HepG2 (cell line): Measurements from ENCODE around the gene SFT2D1. TPM values are rescaled to one million over a fixed set of nuclear protein-coding genes. Genes with fewer than 3 reads are reported as not detected.
A peak's percentile ranks its signal among the peaks of the same experiment; 100 is the strongest.

Experiments
- FOXP1 ChIP-seq, 2 experiments: fragments of 450-650 bp in 1 of 2; IDR thresholded peaks; 2 replicates each; pipeline ENCODE4 v1.6.1; 2017 to 2018; ENCODE audit warnings: antibody characterized with exemption in 1 of 2
- NFKB2 ChIP-seq: sonication (generic); formaldehyde crosslinking; IDR thresholded peaks from 2 replicates; pipeline ENCODE4 v1.4.0; 2020; ENCODE audit warnings: missing genetic modification reagents, borderline replicate concordance
- NFRKB ChIP-seq: fragments of 450-650 bp; IDR thresholded peaks from 2 replicates; pipeline ENCODE4 v1.6.1; 2017
- PPARG ChIP-seq: conservative IDR thresholded peaks from 2 replicates; pipeline ENCODE4 v1.6.1; 2016; ENCODE audit warnings: missing biosample characterization, missing genetic modification reagents
- REPIN1 ChIP-seq: sonication (generic); formaldehyde crosslinking; IDR thresholded peaks from 2 replicates; pipeline ENCODE4 v1.8.0; 2022; ENCODE audit warnings: missing genetic modification reagents, low read depth, mild to moderate bottlenecking, borderline replicate concordance
- SMAD9 ChIP-seq: sonication (generic); formaldehyde crosslinking; IDR thresholded peaks from 2 replicates; pipeline ENCODE4 v1.5.1; 2020; ENCODE audit warnings: mild to moderate bottlenecking, missing genetic modification reagents
- SOX6 ChIP-seq, 2 experiments: fragments of 450-650 bp in 1 of 2; sonication (generic) in 1 of 2; formaldehyde crosslinking in 1 of 2; IDR thresholded peaks; 2 replicates each; pipeline versions ENCODE4 v1.4.0 to v1.6.1; 2017 to 2020; ENCODE audit warnings: antibody characterized with exemption in 1 of 2, mild to moderate bottlenecking in 1 of 2, missing genetic modification reagents in 1 of 2
- XRCC5 ChIP-seq: fragments of 200-400 bp; formaldehyde crosslinking; optimal IDR thresholded peaks from 2 replicates; pipeline ENCODE3; 2017; ENCODE audit warnings: mild to moderate bottlenecking, low read length
- ZBTB38 ChIP-seq: sonication (generic); formaldehyde crosslinking; IDR thresholded peaks from 2 replicates; pipeline ENCODE4 v1.5.1; 2020; ENCODE audit warnings: mild to moderate bottlenecking, missing genetic modification reagents
- ZNF180 ChIP-seq: sonication (generic); formaldehyde crosslinking; IDR thresholded peaks from 2 replicates; pipeline ENCODE4 v1.4.0; 2020; ENCODE audit warnings: low read depth, missing genetic modification reagents, borderline replicate concordance
- ZNF451 ChIP-seq: sonication (generic); formaldehyde crosslinking; IDR thresholded peaks from 2 replicates; pipeline ENCODE4 v1.5.0; 2020; ENCODE audit warnings: mild to moderate bottlenecking, missing genetic modification reagents
- ZNF709 ChIP-seq: sonication (generic); formaldehyde crosslinking; IDR thresholded peaks from 2 replicates; pipeline ENCODE4 v1.5.0; 2020; ENCODE audit warnings: mild to moderate bottlenecking, missing genetic modification reagents
- ZNF816 ChIP-seq: sonication (generic); formaldehyde crosslinking; IDR thresholded peaks from 2 replicates; pipeline ENCODE4 v1.8.0; 2022; ENCODE audit warnings: missing genetic modification reagents, mild to moderate bottlenecking, borderline replicate concordance
- polyA plus RNA-seq, 8 experiments: library from polyadenylated mRNA; depleted of rRNA in 3 of 8; stranded (reverse) in 7 of 8; unstranded in 1 of 8; fragments of >200 nt; fragmentation: Illumina TruSeq in 4 of 8; extraction: Trizol in 4 of 8; gene quantifications; 2 replicates each; pipeline versions ENCODE4 v1.2.1 to v1.2.3, GENCODE V29; 2011 to 2016; ENCODE audit warnings: low read depth in 4 of 8, missing spikeins in 1 of 8, mixed read lengths in 1 of 8; ENCODE audit not compliant: insufficient read depth in 1 of 8
- total RNA-seq, 5 experiments: library from RNA; depleted of rRNA; stranded (reverse); fragments of >200 nt; fragmentation: Illumina TruSeq; extraction: Trizol; gene quantifications; 2 replicates each; pipeline ENCODE4 v1.2.3, GENCODE V29; 2016; ENCODE audit warnings: low read depth in 1 of 5
- TF ChIP-seq, protein P1 (sequence below): sonication (generic); formaldehyde crosslinking; IDR thresholded peaks from 2 replicates; pipeline ENCODE4 v1.8.1; 2023; ENCODE audit warnings: mild to moderate bottlenecking, moderate library complexity, missing genetic modification reagents
- TF ChIP-seq, protein P2 (sequence below): sonication (generic); formaldehyde crosslinking; IDR thresholded peaks from 2 replicates; pipeline ENCODE4 v1.4.0; 2020; ENCODE audit warnings: missing genetic modification reagents
- TF ChIP-seq, protein P3 (sequence below): IDR thresholded peaks from 2 replicates; pipeline ENCODE4 v1.4.0; 2020; ENCODE audit warnings: mild to moderate bottlenecking, missing genetic modification reagents
- TF ChIP-seq, protein P4 (sequence below): sonication (generic); formaldehyde crosslinking; IDR thresholded peaks from 2 replicates; pipeline ENCODE4 v1.5.0; 2020; ENCODE audit warnings: mild to moderate bottlenecking, missing genetic modification reagents, borderline replicate concordance
- TF ChIP-seq, protein P5 (sequence below): sonication (generic); formaldehyde crosslinking; IDR thresholded peaks from 2 replicates; pipeline ENCODE4 v1.8.0; 2022; ENCODE audit warnings: missing genetic modification reagents, low read depth, mild to moderate bottlenecking, borderline replicate concordance

The SFT2D1 gene
- total and polyA plus RNA-seq, 2 of the 13 experiments (the other 11 are each of a cell fraction or from before 2014, with no cell fraction given) = 115 to 147 TPM

DNA sequence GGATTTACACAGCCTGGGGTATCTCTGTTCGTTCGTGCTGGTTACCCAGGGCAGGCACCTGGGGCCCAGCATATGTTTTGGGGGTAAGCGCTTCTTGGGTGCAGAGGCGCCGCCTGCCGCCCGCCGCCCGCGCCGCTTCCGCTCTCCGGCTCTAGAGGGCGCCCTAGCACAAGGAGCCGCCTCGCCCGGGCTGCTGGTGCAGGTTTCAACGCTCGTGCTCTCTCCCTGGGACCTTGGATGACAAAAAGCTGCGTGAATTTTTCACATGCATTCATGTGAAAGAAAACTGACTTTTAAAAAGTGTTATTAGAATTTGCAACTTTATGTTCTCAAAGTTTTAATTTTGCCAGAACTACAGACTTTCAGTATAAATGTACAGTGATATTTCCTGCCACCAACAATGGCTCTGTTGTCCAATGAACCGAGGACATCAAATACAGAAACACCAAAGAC, 66.6 kb downstream of the SFT2D1 start (continued):
- peak; percentile 46; the same call in 1 of the 2 replicates for TF ChIP-seq PPARG (CRISPR knock-in tag)
- TF ChIP-seq, protein P1, sequence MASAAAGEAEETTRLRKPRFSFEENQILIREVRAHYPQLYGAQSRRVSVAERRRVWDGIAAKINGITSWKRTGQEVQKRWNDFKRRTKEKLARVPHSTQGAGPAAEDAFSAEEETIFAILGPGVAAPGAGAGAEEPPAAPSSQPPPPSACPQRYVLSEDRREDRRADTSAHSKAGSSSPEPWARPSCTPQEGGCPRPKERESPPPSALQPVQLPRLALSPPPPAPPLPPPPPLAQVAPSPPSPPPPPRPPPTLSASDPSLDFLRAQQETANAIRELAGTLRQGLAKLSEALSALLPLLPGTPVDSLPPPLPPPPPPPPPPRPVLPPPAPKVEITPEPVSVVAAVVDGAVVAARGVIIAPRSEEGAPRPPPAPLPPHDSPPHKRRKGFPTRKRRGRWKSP (CRISPR knock-in tag) = peak; percentile 58; the same call in 1 of the 2 replicates
- 0 out of 2 replicates have a peak, but pooled peaks have one; percentile 42 for TF ChIP-seq ZBTB38
- TF ChIP-seq SOX6 (IDR thresholded peaks at IDR 0.05) = no peak
- TF ChIP-seq SOX6 (CRISPR knock-in tag; IDR thresholded peaks at IDR 0.05) = peak; percentile 58
- peak; percentile 63; the same call in 1 of the 2 replicates for TF ChIP-seq REPIN1
- TF ChIP-seq, protein P2, sequence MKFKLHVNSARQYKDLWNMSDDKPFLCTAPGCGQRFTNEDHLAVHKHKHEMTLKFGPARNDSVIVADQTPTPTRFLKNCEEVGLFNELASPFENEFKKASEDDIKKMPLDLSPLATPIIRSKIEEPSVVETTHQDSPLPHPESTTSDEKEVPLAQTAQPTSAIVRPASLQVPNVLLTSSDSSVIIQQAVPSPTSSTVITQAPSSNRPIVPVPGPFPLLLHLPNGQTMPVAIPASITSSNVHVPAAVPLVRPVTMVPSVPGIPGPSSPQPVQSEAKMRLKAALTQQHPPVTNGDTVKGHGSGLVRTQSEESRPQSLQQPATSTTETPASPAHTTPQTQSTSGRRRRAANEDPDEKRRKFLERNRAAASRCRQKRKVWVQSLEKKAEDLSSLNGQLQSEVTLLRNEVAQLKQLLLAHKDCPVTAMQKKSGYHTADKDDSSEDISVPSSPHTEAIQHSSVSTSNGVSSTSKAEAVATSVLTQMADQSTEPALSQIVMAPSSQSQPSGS (CRISPR knock-in tag) = peak; percentile 45; the same call in 1 of the 2 replicates
- no peak for TF ChIP-seq NFRKB
- TF ChIP-seq, protein P3, sequence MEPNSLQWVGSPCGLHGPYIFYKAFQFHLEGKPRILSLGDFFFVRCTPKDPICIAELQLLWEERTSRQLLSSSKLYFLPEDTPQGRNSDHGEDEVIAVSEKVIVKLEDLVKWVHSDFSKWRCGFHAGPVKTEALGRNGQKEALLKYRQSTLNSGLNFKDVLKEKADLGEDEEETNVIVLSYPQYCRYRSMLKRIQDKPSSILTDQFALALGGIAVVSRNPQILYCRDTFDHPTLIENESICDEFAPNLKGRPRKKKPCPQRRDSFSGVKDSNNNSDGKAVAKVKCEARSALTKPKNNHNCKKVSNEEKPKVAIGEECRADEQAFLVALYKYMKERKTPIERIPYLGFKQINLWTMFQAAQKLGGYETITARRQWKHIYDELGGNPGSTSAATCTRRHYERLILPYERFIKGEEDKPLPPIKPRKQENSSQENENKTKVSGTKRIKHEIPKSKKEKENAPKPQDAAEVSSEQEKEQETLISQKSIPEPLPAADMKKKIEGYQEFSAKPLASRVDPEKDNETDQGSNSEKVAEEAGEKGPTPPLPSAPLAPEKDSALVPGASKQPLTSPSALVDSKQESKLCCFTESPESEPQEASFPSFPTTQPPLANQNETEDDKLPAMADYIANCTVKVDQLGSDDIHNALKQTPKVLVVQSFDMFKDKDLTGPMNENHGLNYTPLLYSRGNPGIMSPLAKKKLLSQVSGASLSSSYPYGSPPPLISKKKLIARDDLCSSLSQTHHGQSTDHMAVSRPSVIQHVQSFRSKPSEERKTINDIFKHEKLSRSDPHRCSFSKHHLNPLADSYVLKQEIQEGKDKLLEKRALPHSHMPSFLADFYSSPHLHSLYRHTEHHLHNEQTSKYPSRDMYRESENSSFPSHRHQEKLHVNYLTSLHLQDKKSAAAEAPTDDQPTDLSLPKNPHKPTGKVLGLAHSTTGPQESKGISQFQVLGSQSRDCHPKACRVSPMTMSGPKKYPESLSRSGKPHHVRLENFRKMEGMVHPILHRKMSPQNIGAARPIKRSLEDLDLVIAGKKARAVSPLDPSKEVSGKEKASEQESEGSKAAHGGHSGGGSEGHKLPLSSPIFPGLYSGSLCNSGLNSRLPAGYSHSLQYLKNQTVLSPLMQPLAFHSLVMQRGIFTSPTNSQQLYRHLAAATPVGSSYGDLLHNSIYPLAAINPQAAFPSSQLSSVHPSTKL (CRISPR knock-in tag) = peak; percentile 48
- no peak for TF ChIP-seq FOXP1 (IDR thresholded peaks at IDR 0.05)
- TF ChIP-seq FOXP1 (CRISPR knock-in tag; IDR thresholded peaks at IDR 0.05) = no peak
- peak; percentile 33; the same call in 1 of the 2 replicates for TF ChIP-seq NFKB2 (CRISPR knock-in tag)
- peak; percentile 50; the same call in 1 of the 2 replicates for TF ChIP-seq ZNF816 (CRISPR knock-in tag)
- TF ChIP-seq XRCC5 = peak; percentile 81
- no peak for TF ChIP-seq ZNF451 (CRISPR knock-in tag)
- TF ChIP-seq, protein P4, sequence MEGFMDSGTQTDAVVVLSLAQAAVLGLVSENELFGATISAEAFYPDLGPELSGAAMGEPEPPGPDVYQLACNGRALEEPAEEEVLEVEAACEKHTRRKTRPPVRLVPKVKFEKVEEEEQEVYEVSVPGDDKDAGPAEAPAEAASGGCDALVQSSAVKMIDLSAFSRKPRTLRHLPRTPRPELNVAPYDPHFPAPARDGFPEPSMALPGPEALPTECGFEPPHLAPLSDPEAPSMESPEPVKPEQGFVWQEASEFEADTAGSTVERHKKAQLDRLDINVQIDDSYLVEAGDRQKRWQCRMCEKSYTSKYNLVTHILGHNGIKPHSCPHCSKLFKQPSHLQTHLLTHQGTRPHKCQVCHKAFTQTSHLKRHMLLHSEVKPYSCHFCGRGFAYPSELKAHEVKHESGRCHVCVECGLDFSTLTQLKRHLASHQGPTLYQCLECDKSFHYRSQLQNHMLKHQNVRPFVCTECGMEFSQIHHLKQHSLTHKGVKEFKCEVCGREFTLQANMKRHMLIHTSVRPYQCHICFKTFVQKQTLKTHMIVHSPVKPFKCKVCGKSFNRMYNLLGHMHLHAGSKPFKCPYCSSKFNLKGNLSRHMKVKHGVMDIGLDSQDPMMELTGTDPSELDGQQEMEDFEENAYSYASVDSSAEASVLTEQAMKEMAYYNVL = 0 out of 2 replicates have a peak, but pooled peaks have one; percentile 26
- TF ChIP-seq, protein P5, sequence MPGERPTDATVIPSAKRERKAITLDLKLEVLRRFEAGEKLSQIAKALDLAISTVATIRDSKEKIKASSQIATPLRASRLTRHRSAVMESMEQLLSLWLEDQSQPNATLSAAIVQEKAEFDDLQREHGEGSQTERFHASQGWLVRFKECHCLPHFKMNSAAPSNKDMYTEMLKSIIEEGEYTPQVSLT = no peak
- no peak for TF ChIP-seq SMAD9
- peak; percentile 38; the same call in 1 of the 2 replicates for TF ChIP-seq ZNF709
- TF ChIP-seq ZNF180 (CRISPR knock-in tag) = no peak
